T-helper 2 cell (primary cell): ENCODE results near the gene PRLR.
"Not testable (repeated sequence)": the region's sequence is repeated elsewhere in the genome, so short reads cannot be mapped to it uniquely, and the experiment has no call there.

Experiments used
- DNase-seq, 5 experiments: peaks; one replicate each; pipeline versions ENCODE4 v3.0.0 to v3.0.0-alpha.2; 2012 to 2022

PRLR gene

GRCh38 chr5:35195472-35195852 lies 34.8 kb downstream of the PRLR start:
- DNase-seq: no peak

GRCh38 chr5:35194635-35195471 lies 35.4 kb downstream of the PRLR start:
- DNase-seq: no peak

- no peak for DNase-seq
Observed at GRCh38 chr5:35192506-35192905, 37.8 kb downstream of the PRLR start.

GRCh38 chr5:35189801-35190200 lies 40.5 kb downstream of the PRLR start:
- not testable (repeated sequence) for DNase-seq

- no peak for DNase-seq
Observed at GRCh38 chr5:35188031-35188457, 42.2 kb downstream of the PRLR start.

GRCh38 chr5:35187621-35188020 lies 42.7 kb downstream of the PRLR start:
- DNase-seq: not testable (repeated sequence)

GRCh38 chr5:35186749-35187148 lies 43.5 kb downstream of the PRLR start:
- DNase-seq: no peak

GRCh38 chr5:35185518-35185917 lies 44.8 kb downstream of the PRLR start:
- DNase-seq: no peak

GRCh38 chr5:35183556-35183955 lies 46.7 kb downstream of the PRLR start:
- DNase-seq: no peak

GRCh38 chr5:35182910-35183535 lies 47.3 kb downstream of the PRLR start:
- peak in 1 of 5 experiments; percentile 40 for DNase-seq

GRCh38 chr5:35182486-35182885 lies 47.8 kb downstream of the PRLR start:
- DNase-seq: no peak

- no peak for DNase-seq
Observed at GRCh38 chr5:35180046-35180445, 50.2 kb downstream of the PRLR start.

GRCh38 chr5:35177783-35178182 lies 52.5 kb downstream of the PRLR start:
- DNase-seq: no peak

GRCh38 chr5:35172533-35172932 lies 57.8 kb downstream of the PRLR start:
- DNase-seq: no peak

GRCh38 chr5:35171991-35172390 lies 58.3 kb downstream of the PRLR start:
- DNase-seq: no peak

GRCh38 chr5:35171078-35171477 lies 59.2 kb downstream of the PRLR start:
- DNase-seq: no peak

- no peak for DNase-seq
Observed at GRCh38 chr5:35166043-35166442, 64.2 kb downstream of the PRLR start.

- no peak for DNase-seq
Observed at GRCh38 chr5:35164860-35165542, 65.3 kb downstream of the PRLR start.

GRCh38 chr5:35163710-35164033 lies 66.6 kb downstream of the PRLR start:
- DNase-seq: no peak

GRCh38 chr5:35162848-35163709 lies 67.2 kb downstream of the PRLR start:
- DNase-seq: no peak

- no peak for DNase-seq
Observed at GRCh38 chr5:35161652-35162273, 68.5 kb downstream of the PRLR start.

- peak in 1 of 5 experiments; percentile 50 for DNase-seq
Observed at GRCh38 chr5:35160486-35161116, 69.7 kb downstream of the PRLR start.
